MM.1S (cell line): ENCODE results near the gene SOX13.

Source experiments
- DNase-seq: peaks from one replicate; pipeline ENCODE4 v3.0.0-alpha.2; 2015
- H2AFZ ChIP-seq: fragments of 300-600 bp; sonication (generic); 2 replicates; pipeline ENCODE4 v1.6.0; 2016; ENCODE audit warnings: antibody characterized with exemption, low read length
- H3F3A ChIP-seq: fragments of 300-600 bp; sonication (generic); 2 replicates; pipeline ENCODE4 v1.6.1; 2016; ENCODE audit warnings: mild to moderate bottlenecking, antibody characterized with exemption, low read length, moderate library complexity, mixed read lengths; ENCODE audit not compliant: insufficient read depth
- H3K27ac ChIP-seq: fragments of 300-600 bp; sonication (generic); 2 replicates; pipeline ENCODE4 v1.5.1; 2016; ENCODE audit warnings: mild to moderate bottlenecking, low read length
- H3K27me3 ChIP-seq: fragments of 300-600 bp; sonication (generic); replicated peaks from 2 replicates; pipeline ENCODE4 v1.6.0; 2016; ENCODE audit warnings: low read length; ENCODE audit not compliant: insufficient read depth
- H3K36me3 ChIP-seq: fragments of 300-600 bp; sonication (generic); replicated peaks from 2 replicates; pipeline ENCODE4 v1.6.1; 2016; ENCODE audit warnings: mild to moderate bottlenecking, low read length, mixed read lengths; ENCODE audit not compliant: insufficient read depth
- H3K4me1 ChIP-seq: fragments of 300-600 bp; sonication (generic); 2 replicates; pipeline ENCODE4 v1.6.1; 2016; ENCODE audit warnings: low read length, mixed read lengths
- H3K4me2 ChIP-seq: fragments of 300-600 bp; sonication (generic); 2 replicates; pipeline ENCODE4 v1.6.0; 2016; ENCODE audit warnings: low read depth, low read length
- H3K4me3 ChIP-seq: fragments of 300-600 bp; sonication (generic); 2 replicates; pipeline ENCODE4 v1.5.1; 2016; ENCODE audit warnings: low read length, mixed read lengths
- H3K79me2 ChIP-seq: fragments of 300-600 bp; sonication (generic); 2 replicates; pipeline ENCODE4 v1.6.1; 2016; ENCODE audit warnings: mixed run types, low read length, mixed read lengths
- H3K9ac ChIP-seq: fragments of 300-600 bp; sonication (generic); 2 replicates; pipeline ENCODE4 v1.6.1; 2016; ENCODE audit warnings: low read length, mixed read lengths
- H3K9me2 ChIP-seq: fragments of 300-600 bp; sonication (generic); replicated peaks from 2 replicates; pipeline ENCODE4 v1.6.1; 2016; ENCODE audit warnings: mild to moderate bottlenecking, low read length, mixed read lengths; ENCODE audit not compliant: insufficient read depth
- H3K9me3 ChIP-seq: fragments of 300-600 bp; sonication (generic); replicated peaks from 2 replicates; pipeline ENCODE4 v1.6.1; 2016; ENCODE audit warnings: mild to moderate bottlenecking, low read length, mixed read lengths; ENCODE audit not compliant: insufficient read depth
- H4K20me1 ChIP-seq: fragments of 300-600 bp; sonication (generic); 2 replicates; pipeline ENCODE4 v1.6.1; 2016; ENCODE audit warnings: mild to moderate bottlenecking, low read length, moderate library complexity, mixed read lengths; ENCODE audit not compliant: insufficient read depth
- CTCF ChIP-seq: fragments of 300-600 bp; sonication (generic); IDR thresholded peaks from 2 replicates; pipeline ENCODE4 v1.5.1; 2016; ENCODE audit warnings: antibody characterized with exemption, low read length, mixed read lengths
- EZH2 ChIP-seq: fragments of 300-600 bp; sonication (generic); optimal IDR thresholded peaks from 2 replicates; pipeline ENCODE3; 2017; ENCODE audit warnings: low read depth, mild to moderate bottlenecking, antibody characterized with exemption, low read length, mixed read lengths
- EZH2phosphoT487 ChIP-seq: fragments of 300-600 bp; sonication (generic); IDR thresholded peaks from 2 replicates; pipeline ENCODE4 v1.6.1; 2018; ENCODE audit warnings: antibody characterized with exemption, low read length

Gene SOX13

GRCh38 chr1:204161609-204162493 is 88.9 kb downstream of the SOX13 start:
- Histone ChIP-seq H3K9ac (no peak overlapping the region), H4K20me1 (no peaks in the 10 kb centered on the region), H3K9me2 (no peaks in the 10 kb centered on the region), H3K4me2 (no peak overlapping the region), H3K27me3 (0 out of 2 replicates have a peak, but pooled peaks cover 3% of the 10 kb centered on the region), H3K27ac (no peak overlapping the region), H3K36me3 (no peaks in the 10 kb centered on the region), H3K9me3 (no peaks in the 10 kb centered on the region), H3K79me2 (no peaks in the 10 kb centered on the region), H3K4me1 (no peaks in the 10 kb centered on the region), H2AFZ (no peak overlapping the region), H3F3A (no peaks in the 10 kb centered on the region), H3K4me3 (no peak overlapping the region)
- TF ChIP-seq EZH2phosphoT487 (no peak), CTCF (no peak), EZH2 (no peak)
- no peak for DNase-seq

DNA sequence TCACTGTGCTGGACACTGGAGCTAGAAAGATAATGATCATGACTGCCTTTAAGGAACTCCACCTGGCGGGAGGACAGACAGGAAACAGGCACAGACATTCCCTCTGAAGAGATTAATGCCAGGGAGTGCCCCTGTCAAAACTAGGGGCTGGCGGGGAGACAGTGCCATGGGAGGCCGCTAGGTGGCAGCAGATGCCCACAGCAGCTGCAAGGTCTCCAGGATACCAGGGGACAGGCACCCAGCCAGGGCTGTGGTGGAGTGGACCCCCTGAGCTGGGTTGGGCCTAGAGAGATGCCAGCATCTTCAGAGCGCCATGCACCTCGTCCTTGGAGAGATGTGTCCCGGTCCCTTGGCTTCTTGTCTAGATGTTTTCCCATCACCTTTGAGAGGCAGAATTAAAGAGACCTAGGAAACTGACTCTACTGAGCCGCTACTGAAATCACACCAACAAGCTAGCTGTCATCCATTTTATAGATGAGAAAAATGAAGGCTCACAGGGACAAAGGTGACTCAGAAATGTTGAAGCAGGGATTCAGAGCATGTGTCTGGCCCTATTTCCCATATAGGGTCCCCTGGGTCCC is 89.7 kb downstream of the SOX13 start:
- no peak overlapping the region for H3K27ac ChIP-seq
- H3K4me3 ChIP-seq: no peak overlapping the region
- no peak overlapping the region for H2AFZ ChIP-seq
- no peak overlapping the region for H3K9ac ChIP-seq
- H3K79me2 ChIP-seq: no peaks in the 10 kb centered on the region
- no peaks in the 10 kb centered on the region for H3K9me2 ChIP-seq
- no peaks in the 10 kb centered on the region for H3K9me3 ChIP-seq
- no peak overlapping the region for H3K4me2 ChIP-seq
- DNase-seq: peak; percentile 72
- H3F3A ChIP-seq: no peaks in the 10 kb centered on the region
- H3K4me1 ChIP-seq: no peaks in the 10 kb centered on the region
- TF ChIP-seq CTCF (peak; percentile 100), EZH2phosphoT487 (no peak), EZH2 (no peak)
- H4K20me1 ChIP-seq: no peaks in the 10 kb centered on the region
- no peaks in the 10 kb centered on the region for H3K36me3 ChIP-seq
- H3K27me3 ChIP-seq: 0 out of 2 replicates have a peak, but pooled peaks cover 8% of the 10 kb centered on the region

DNA sequence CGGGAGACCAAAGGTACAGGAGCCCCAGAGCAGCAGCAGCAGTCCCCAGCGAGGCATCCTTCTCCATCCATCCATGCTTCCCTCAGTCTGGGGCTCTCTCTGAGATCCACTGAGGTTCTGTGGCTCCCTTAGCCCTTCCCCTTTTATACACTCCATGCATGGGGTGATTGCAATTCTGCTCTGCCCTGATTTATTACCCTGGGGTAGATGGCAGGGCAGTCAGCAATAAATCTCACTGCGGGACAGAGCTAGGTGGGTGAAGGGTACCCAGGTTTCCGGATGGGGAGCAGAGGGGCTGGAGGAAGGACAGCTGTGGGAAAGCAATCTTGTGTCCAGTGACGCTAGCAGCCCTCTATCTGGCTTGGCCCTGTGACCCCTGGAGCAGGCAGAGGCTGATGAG is 93.3 kb downstream of the SOX13 start, which contains the start of gene REN:
REN (minus strand) TSS at position 119 of the 400 bp plus-strand sequence; CDS start at position 75, 44 bp downstream.
- H3F3A ChIP-seq: no peaks in the 10 kb centered on the region
- H3K4me1 ChIP-seq: no peaks in the 10 kb centered on the region
- H3K9me2 ChIP-seq: no peaks in the 10 kb centered on the region
- H3K36me3 ChIP-seq: no peaks in the 10 kb centered on the region
- H4K20me1 ChIP-seq: no peaks in the 10 kb centered on the region
- no peak within 1 kb of the TSS for H3K9ac ChIP-seq
- no peak within 1 kb of the TSS for H3K27ac ChIP-seq
- H3K27me3 ChIP-seq: 0 out of 2 replicates have a peak, but pooled peaks cover 7% of the 10 kb centered on the region
- no peaks in the 10 kb centered on the region for H3K79me2 ChIP-seq
- no peak for TF ChIP-seq CTCF
- DNase-seq: no peak
- H3K4me3 ChIP-seq: no peak within 1 kb of the TSS
- H3K9me3 ChIP-seq: no peaks in the 10 kb centered on the region
- no peak within 1 kb of the TSS for H2AFZ ChIP-seq
- no peak within 1 kb of the TSS for H3K4me2 ChIP-seq
